Neural cell (in vitro differentiated cells): ENCODE data around the gene WDR87.

Experiments used
- CTCF ChIP-seq: fragments of 450-650 bp; IDR thresholded peaks from 2 replicates; pipeline ENCODE4 v1.5.1; 2014; ENCODE audit warnings: antibody characterized with exemption, mild to moderate bottlenecking, moderate library complexity; ENCODE audit not compliant: poor library complexity, severe bottlenecking
- EP300 ChIP-seq: fragments of 450-650 bp; conservative IDR thresholded peaks from 2 replicates; pipeline ENCODE4 v1.6.1; 2014; ENCODE audit warnings: antibody characterized with exemption, mild to moderate bottlenecking, moderate library complexity; ENCODE audit not compliant: poor library complexity, severe bottlenecking
- EZH2 ChIP-seq: fragments of 200-600, 300-800 bp; shearing (Covaris generic), sonication (generic); IDR thresholded peaks from 2 replicates; pipeline ENCODE4 v1.6.1; 2014; ENCODE audit warnings: antibody characterized with exemption, low read length, borderline replicate concordance, mild to moderate bottlenecking; ENCODE audit not compliant: insufficient read depth, poor library complexity, severe bottlenecking
- POLR2AphosphoS5 ChIP-seq: IDR thresholded peaks from 2 replicates; pipeline ENCODE4 v1.6.1; 2012
- RAD21 ChIP-seq: fragments of 450-650 bp; conservative IDR thresholded peaks from 2 replicates; pipeline ENCODE4 v1.6.1; 2014; ENCODE audit warnings: antibody characterized with exemption, mild to moderate bottlenecking, moderate library complexity
- TAF1 ChIP-seq: IDR thresholded peaks from 2 replicates; pipeline ENCODE4 v1.6.1; 2012; ENCODE audit warnings: low read depth

DNA sequence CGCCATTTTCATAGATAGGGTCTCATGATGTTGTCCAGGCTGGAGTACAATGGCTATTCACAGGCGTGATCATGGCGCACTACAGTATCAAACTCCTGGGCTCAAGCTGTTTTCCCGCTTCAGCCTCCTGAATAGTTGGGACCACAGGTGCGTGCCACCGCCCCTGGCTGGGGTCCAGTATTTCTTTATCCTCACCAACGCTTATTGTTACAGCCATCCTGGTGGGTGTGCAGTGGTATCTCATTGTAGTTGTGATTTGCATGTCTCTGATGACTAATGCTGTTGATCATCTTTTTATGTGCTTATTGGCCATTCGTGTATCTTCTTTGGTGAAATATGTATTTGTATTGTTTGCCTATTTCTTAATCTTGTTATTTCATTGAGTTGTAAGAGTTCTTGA, 49.6 kb upstream of the WDR87 start:
- TF ChIP-seq CTCF (no peak), EZH2 (no peak), TAF1 (no peak), RAD21 (no peak), EP300 (no peak), POLR2AphosphoS5 (no peak)
